GM19397 (cell line): ENCODE results near the gene TCF19.

Source experiments
- ATAC-seq: cut with Tn5 transposase; IDR thresholded peaks from one replicate; pipeline ENCODE4 v1.9.1; 2021; ENCODE audit warnings: mild to moderate bottlenecking, moderate library complexity; ENCODE audit not compliant: unreplicated experiment

The TCF19 gene

DNA sequence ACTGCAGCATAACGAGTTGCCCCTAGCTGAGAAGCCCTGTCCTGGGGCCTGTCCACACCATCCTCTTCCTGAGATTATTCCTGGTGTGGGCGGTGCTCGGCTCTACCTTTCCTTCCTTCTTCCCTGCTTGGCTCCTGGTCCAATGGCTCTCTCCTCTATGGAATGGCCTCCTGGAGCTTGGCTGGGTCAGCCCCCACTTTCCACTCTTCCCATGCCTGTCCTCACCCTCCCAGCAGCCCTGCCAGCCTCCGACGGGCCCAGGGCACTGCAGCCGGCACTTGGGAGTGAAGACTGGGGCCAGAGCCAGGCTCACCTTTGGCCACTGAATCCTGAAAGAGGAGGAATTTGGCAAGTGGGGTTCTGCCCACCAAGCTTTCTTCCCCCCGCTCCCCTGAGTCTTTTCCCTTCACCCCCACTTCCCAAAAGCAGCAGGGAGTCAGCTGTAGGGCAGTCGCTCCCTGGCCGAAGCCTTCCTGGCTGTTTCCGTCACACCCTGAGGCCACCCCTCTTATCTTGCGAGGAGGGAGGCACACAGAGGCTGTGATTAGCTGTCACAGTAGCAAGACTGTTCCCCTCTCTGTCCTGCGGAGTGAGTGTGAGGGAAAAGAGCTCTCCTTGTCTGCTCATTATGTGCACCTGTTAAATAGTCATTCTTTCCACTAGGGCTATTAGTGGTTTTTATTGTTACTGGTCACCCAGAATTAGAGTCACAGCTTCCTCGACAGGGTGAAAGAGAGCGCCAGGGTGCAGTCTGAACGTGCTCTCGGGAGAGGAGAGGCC lies 31.8 kb upstream of the TCF19 start:
- ATAC-seq = no peak

DNA sequence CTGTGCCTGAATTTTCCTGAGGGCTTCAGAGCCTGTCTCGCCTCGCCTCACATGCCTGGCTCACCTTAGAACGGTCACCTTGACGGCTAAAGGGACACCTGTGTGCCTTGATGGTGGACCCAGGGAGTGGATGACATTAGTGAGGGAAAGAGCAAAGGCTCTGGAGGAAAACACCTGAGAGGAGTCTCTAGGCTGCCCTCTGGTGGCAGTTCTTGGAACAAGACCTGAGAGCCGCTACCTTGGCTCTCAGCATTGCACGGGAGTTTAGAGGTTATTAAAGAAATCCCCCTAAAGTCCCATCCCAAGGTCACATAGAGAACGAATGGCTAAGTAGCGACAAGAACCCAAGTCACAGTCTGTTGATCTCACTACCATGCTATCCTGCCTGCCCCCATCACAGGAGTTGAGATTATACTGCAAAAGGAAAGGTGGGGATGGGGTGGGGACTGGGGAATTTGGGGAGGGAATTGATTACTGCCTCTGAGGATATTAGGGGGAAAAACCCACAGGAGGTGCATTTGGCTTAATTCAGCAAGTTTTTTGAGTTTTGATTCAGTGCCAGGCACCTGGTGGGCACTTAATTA lies 30.2 kb upstream of the TCF19 start:
- no peak for ATAC-seq

DNA sequence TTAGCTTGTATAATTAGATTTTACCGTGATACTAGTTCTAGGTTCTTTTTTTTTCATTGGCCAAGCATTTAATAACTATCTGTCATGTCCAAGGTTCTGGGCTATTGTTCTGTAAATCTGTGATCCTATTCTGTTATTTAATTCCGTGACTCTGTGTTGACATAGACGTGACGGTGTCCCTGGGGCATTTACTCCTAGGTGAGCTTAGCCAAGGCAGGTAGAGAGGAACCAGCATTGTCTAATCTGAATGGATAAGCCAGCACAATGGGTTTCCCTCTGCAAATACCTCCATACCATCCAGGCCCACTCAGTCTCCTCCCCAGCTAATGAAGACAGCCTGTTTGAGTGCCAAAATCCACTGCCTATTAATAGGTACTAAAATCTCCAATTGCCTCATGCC lies 29.3 kb upstream of the TCF19 start:
- no peak for ATAC-seq

DNA sequence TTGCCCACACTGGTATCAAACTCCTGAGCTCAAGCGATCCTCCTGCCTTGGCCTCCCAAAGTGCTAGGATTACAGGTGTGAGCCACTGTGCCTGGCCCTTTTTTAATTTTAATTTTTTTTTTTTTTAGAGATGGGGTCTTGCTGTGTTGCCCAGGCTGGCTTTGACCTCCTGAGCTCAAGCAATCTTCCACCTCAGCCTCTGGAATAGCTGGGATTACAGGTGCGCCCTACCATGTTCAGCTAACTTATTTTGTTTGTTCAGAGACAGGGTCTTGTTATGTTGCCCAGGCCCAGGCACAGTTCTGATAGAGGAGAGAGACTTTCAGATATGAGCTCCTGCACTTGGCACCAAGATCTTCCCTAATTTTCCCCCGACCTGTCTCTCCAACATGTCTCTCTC lies 27.6 kb upstream of the TCF19 start:
- no peak for ATAC-seq

DNA sequence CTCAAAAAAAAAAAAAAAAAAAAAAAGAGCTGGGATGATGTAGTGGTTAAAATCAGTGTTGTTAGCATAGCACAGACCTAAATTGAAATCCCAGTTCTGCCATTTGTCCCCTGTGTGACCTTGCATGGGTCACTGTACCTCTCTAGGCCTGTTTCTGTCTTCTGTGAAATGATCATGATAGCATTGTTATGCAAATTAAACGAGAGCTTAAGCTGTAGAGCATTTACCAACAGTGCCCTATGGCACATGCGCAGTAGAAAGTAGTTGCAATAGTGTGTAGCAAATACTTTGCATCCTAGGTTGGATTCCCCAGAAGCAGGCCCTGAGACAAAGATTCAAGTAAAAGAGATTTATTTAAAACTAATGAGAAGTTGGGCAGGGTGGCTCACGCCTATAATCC lies 26.8 kb upstream of the TCF19 start:
- no peak for ATAC-seq

DNA sequence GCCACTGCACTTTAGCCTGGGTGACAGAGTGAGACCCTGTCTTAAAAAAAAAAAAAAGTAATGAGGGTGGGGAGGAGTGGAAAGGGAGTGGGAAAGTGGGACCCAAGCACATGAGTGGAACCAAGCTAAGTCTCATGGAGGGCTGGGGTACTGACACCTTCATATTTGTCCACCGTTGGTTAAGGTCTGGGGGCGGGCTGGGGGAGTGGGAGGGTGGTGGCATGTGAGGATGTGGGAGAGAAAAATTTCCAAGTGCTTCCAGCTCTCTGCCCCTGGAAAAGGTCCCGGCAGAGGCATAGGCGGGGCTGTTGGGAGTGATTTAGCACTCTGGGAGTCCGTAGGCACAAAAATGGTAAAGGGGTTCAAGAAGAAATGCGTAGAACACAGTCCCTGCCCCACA lies 25.6 kb upstream of the TCF19 start:
- ATAC-seq = no peak

DNA sequence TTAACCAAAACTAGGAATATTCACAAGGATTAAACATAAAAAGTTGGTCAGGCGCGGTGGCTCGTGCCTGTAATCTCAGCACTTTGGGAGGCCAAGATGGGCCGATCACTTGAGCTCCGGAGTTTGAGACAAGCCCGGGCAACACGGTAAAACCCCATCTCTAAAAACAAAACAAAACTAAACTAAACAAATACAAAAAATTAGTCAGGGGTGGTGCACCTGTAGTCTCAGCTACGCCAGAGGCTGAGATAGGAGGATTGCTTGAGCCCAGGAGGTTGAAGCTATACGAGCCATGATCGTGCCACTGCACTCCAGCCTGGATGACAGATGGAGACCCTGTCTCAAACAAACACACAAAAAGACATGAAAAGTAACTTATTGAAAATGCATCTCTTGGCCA lies 22.7 kb upstream of the TCF19 start:
- ATAC-seq = no peak

DNA sequence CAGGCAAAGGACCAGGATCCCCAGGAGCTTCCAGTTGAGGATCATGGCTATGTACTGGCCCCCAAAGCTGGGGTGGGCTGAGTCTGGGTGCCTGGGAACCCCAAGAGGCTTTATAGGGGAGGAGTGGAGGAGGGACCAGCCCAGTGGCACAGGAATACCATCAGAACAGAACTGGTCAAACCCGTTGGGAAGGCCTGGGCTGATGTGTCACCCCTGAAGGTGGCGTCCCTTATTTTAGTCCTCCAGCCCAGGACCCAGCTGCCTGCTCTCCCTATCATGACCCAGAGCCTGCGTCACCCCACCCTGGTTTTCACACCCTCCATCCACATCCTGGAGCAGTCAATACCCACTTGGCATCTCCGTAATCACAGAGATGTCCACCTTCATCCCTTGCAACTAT lies 19.4 kb upstream of the TCF19 start, which contains the start of gene PSORS1C2:
Gene PSORS1C2, minus strand, starts transcription at position 85 of the 400 bp plus-strand sequence. Its CDS starts 40 bp downstream, at position 45.
- no peak for ATAC-seq

DNA sequence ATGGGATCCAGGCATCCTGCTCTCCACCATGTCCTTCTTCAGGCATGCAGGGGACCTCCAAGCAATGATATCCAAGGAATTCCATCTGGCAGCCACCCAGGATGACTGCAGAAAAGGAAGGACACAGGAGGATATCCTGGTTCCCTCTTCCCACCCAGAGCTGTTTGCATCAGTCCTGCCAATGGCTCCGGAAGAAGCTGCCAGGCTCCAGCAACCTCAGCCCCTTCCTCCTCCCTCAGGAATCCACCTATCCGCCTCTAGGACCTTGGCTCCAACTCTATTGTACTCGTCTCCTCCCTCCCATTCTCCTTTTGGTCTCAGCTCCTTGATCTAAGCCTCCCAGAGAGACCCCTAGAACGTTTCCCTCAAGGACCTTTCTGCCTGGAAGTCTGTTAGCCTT lies 18.8 kb upstream of the TCF19 start:
- no peak for ATAC-seq

DNA sequence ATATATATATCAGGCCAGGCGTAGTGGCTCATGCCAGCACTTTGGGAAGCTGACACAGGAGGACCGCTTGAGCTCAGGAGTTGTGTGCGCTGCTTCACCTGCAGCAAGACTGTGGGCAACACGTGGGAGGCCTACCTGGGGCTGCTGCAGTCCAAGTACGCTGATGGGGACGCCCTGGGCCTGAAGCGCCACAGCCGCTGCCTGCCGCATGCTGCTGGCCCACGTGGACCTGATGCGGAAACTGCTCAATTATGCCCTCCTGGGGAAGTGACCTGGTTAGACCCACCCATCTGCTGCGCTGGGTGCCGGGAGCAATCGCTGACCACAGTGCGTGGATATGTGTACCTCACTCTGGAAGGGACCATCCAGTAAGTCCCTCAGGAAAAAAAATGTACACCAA lies 17.7 kb upstream of the TCF19 start:
- no peak for ATAC-seq

DNA sequence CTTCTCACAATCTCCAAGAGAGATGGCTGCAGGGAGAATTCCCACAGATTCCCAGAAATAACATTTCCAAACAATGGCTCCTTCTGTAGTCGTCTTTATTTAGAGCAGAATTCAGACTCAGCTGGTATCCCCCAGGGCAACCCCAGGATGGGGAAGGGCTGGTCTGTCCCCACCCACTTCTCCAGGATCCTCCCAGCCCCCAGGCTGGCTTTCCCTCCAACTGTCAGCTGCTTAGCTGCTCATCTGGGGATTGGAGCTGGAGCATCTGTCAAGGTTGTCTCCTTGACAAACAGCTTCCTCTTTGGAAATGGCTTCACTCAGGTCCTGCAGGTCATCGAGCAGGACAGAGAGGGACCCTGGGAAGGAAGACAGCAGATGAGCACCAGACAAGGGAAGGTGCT lies 16.0 kb upstream of the TCF19 start:
- no peak for ATAC-seq

DNA sequence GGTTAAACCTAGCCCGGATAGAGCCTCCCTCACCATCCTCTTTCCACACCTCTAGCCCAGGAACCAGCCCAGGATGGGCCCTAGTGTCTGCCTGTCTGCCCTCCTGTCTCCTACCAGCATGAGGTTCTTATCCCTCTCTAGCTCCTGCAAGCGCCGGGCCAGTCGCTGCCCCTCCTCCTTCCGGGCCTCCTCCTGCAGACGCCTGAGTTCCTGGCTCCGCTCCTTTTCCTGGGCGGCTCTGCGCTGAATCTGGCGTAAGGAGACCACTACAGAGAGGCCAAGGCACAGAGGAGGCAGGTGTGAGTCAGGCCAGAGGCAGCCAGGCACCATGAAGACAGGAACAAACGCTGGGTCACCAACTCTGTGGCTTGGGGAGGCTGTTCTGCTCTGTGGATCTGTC lies 15.2 kb upstream of the TCF19 start:
- ATAC-seq = no peak

DNA sequence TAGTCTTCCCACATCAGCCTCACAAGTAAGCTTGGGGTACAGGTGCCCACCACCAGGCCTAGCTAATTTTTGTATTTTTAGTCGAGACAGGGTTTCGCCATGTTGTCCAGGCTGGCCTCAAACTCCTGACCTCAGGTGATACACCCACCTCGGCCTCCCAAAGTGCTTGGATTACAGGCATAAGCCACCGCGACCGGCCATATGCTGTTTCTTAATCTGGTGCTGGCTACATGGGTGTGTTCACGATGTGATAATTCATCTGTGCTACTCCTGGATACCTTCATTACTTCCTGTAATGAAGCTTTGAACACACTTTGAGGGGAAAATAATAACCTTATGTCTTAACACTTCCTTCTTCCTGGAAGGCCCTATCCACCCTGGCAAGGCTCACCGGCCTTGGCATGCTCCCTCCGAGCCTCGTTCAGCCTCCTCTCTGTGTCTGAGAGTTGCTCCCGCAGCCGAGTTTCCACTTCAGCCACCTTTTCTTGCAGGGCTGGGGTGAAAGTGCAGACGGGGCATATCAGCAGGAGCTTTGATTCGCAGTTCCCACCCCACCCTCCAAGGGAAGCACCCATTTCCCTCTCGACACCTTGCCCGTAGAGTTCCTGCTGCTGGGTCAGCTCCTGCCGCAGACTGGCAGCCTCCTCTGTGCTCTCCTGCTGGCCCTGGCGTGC lies 14.0 kb upstream of the TCF19 start:
- no peak for ATAC-seq

DNA sequence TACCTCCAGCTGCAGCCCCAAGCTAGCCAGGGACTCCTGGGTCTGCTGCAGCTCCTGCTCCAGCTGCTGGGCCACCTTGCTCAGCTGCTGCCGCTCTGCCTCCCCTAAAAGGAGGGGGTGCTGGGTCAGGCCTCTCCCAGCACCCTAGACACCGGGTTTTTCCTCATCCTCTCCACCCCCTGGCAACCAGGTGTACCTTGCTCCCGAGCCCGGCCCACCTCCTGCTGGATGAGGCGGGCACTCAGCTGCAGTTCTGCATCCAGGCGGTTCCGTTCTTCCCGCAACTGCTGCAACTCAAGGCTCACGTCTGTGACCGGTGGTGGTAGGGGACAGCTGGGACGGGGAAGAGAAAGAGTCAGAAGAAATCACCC lies 13.4 kb upstream of the TCF19 start:
- ATAC-seq = no peak

DNA sequence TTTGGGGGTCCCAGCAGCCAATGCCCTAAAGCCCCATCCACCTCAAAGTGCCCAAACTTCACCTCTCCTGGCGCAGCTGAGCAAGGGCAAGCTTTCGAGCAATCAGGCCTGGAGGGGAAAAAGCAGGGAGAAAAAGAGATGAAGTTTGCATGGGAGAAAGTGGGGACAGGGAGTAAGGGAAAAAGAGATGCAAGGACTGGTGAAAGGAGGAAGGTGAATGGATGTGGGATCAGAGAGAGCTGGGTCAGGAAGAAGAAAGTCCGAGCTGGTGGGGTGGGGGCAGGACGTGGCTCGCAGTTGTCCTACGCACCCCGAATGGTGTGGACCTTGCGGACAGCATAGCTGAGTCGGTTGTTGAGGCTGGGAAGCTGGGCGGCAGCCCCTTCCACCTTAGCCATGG lies 13.0 kb upstream of the TCF19 start:
- no peak for ATAC-seq

DNA sequence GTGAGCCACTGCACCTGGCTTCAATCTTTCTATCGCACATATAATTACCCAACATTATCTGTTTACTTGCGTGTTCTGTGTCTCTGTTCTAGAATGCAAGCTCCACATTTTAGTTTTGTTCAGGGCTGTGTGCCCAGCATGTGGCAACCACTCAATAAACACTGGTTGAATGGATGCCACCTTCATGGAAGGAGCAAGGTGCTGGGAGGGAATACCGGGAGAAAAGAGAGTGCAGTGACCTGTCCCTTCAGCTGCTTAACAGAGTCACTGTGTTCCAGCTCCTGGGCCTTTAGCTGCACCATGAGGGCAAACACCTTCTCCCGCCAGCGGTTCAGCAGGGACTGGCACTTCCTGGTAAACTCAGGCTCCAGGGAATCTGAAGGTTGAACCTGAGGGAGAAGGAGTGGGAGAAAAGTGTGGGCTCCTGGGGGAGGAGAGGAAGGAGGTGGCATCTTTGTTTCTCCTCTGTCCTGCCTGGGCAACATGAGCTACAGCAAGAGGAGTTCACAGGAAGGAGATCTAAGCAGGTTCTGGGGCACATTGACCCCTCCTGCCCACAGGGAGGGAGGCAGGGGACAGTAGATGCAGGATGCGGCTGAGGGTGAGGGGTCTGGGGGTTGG lies 8.5 kb upstream of the TCF19 start:
- ATAC-seq = no peak

DNA sequence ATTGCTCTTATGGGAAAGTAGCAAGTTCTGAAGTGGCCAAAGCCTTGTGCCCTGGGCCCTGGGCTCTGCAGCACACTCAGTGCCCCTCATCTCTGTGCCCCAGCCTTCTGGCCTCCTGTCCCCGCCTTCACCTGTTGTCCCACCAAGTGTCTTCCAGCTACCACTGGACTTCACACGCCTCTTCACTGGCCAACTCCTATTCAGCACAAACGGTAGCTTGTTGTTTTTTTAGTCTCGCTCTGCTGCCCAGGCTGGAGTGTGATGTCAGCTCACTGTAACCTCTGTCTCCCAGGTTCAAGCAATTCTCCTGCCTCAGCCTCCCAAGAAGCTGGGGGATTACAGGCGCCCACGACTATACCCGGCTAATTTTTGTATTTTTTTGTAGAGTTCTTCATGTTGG lies 5.6 kb upstream of the TCF19 start:
- ATAC-seq = no peak

DNA sequence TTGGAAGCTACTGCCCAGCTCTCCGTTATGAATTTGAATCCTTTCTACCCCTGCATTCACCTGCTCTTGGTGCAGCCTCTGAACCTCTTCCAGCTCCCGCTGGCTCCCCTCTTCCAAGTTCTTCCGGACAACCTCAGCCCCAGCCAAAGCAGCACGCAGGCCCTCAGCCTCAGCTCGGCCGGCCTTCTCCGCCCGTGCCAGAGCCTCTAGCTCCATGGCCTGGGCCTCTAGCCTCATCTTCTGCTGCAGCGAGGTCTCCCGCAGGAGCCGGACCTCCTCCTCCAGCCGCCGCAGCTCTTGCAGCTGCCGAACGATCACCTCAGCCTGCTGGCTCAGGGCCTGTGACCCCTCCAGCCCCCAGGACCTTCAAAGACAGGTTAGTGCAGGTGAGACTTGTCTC lies 4.0 kb upstream of the TCF19 start:
- no peak for ATAC-seq

DNA sequence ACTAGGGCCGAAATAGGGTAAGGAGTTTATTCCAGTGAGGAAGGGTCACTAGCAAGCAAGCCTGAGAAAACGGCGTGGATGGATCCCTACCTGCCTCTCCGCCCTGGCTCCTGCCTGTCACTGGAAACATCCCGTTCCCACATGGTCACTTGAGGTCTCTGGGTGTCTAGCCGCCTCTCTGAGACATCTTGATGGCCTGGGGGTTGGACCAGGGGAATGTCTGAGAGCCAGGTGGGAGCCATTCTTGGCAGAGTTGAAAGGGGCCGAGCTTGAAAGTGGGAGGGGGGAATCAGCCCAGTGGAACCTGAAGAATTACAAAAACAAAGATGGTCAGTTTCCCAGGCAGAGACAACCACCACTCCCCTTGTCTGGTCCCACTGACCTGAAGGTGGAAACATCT lies 1.7 kb upstream of the TCF19 start:
- ATAC-seq = no peak

DNA sequence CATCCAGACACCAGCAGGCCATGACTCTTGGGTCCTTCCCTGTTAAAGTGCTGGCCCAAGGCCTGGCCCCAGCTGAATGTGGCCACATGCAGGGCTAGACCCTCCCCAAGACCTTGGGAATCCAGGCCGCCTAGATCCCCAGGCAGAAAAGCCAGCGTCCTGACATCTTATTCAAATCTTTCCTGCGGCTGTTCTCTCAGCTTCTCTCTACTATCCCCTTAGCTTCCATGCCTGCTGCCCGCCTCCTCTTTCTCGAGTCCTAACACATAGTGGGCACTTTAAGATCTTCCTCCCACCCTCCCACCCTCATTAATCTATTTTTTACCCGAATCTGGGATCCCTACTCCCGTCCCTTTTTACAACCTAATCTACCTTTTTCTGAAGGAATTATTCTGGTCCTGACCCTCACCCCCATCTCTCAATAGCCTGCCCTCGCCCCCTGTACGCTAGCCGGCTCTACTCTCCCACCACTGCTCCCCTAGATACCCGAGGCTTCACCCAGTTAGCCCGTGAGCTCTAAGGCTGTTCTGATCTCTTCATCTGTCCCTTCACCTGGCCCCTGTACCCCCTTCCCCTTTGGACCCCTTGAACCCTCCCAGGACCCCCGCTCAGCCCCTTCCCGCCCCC lies 763 bp upstream of the TCF19 start, which contains the start of gene CCHCR1:
Gene CCHCR1, minus strand, starts transcription at position 290 of the 627 bp plus-strand sequence. Its CDS starts 202 bp downstream, at position 88.
- no peak for ATAC-seq
